HFF-Myc (cell line): ENCODE data around the gene PRKN.

Source experiments
- DNase-seq: peaks from one replicate; pipeline ENCODE4 v3.0.0-alpha.2; 2011; ENCODE audit warnings: low read depth; ENCODE audit errors: extremely low read depth
- H3K4me3 ChIP-seq: replicated peaks from 2 replicates; pipeline ENCODE4 v1.5.1; 2011; ENCODE audit warnings: low read depth, mild to moderate bottlenecking, control low read depth, low read length
- CTCF ChIP-seq: IDR thresholded peaks from 2 replicates; pipeline ENCODE4 v1.5.1; 2012; ENCODE audit warnings: mild to moderate bottlenecking, low read depth, low read length, control low read depth; ENCODE audit errors: missing control alignments

The PRKN gene

GRCh38 chr6:161366301-161366923 lies 1361.2 kb downstream of the PRKN start:
- H3K4me3 ChIP-seq: no peak overlapping the region
- no peak for TF ChIP-seq CTCF
- DNase-seq: no peak

DNA sequence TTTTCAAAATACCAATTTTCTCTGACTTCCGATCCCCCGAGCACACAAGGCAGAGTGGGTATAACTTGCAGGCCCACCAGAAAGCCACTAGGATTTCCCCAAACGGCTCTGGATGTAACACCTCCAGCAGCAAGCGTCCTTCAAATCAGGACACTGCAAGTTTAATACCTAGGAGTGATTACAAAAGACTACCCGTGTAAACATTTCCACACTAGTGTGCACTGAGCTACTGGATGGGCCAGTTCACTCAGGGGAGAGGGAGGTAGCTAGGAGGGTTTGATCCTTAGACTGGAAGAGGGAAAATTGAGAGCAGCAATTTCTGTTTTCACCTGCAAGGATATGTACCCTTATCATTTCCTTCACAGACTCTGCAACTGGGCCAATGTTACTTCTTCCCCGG lies 1361.9 kb downstream of the PRKN start:
- TF ChIP-seq CTCF: no peak

GRCh38 chr6:161363286-161363685 lies 1364.3 kb downstream of the PRKN start:
- DNase-seq: no peak
- no peak overlapping the region for H3K4me3 ChIP-seq
- no peak for TF ChIP-seq CTCF

More for the DNA sequence above, 1361.9 kb downstream of the PRKN start:
- no peak overlapping the region for H3K4me3 ChIP-seq
- no peak for DNase-seq

GRCh38 chr6:161362266-161362665 lies 1365.3 kb downstream of the PRKN start:
- no peak for TF ChIP-seq CTCF
- DNase-seq: no peak
- H3K4me3 ChIP-seq: no peak overlapping the region

GRCh38 chr6:161361529-161361928 lies 1366.0 kb downstream of the PRKN start:
- H3K4me3 ChIP-seq: no peak overlapping the region
- DNase-seq: no peak
- TF ChIP-seq CTCF: no peak

DNA sequence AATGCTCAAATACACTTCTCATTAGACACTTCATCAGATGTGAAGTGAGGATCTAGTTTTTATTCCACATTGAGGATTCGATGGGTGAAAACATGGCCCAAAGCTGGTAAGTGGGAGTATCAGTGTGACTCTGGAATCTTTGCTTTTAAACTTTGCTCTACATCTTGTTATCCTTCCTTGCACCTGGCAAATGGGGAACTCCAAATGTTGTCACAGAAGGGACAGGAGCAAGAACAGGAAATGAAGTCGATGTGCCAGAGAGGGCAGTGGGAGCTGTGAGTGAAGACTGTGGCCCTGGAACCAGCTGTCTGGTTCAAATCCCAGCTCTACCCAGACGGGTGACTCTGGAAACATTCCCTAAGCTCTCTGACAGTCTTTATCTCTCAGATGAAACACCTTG lies 1367.0 kb downstream of the PRKN start:
- TF ChIP-seq CTCF: no peak
- DNase-seq: no peak
- H3K4me3 ChIP-seq: no peak overlapping the region

GRCh38 chr6:161359618-161359945 lies 1368.0 kb downstream of the PRKN start:
- no peak overlapping the region for H3K4me3 ChIP-seq
- TF ChIP-seq CTCF: no peak
- no peak for DNase-seq
